Measurements from ENCODE around the gene PRDM16.

PRDM16 gene

DNA sequence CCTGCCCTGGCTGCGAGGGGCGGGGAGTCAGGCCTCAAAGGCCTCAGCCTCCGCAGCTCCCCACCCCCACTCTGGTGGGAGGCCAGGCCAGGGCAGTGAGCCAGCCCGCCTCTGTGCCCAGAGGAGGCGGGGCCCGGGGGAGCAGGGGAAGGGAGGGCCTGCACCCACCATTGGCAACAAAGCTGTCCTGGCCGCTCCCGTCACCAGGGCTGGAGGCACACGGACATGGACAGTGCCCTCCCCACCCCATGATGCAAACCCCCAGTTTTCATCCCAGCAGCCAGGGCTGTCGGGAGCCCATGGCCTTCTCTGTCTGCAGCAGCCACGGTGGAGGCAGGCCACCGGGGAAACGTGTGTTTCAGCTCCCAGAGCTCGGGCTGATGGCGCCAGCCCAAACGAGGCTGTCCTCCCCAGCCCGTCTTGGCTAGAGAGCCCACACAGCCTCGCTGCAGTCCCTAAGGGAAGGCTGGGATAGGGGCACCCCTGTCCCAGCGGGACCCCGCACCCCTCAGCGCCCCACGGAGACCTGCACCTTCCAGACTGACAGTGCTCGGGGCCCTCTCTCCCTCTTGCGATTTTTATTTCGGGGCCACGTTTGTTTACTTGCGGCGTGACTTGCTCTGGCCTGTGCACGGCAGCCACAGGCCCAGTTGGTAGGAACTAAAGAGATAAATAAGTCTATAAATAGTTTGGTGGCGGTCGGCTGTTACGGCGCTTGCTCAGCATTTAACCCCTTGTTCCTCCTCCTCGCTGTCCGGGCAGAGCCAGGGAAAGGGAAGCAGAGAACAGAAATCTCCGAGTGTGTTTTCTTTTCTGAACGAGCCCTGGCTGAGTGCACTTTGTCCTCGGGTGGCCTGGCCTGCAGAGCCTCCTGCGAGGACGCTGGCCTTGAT lies 101.8 kb downstream of the PRDM16 start:
- no peak for DNase-seq

- DNase-seq = no peak
These were observed 102.8 kb downstream of the PRDM16 start for GRCh38 chr1:3171761-3172160.

DNA sequence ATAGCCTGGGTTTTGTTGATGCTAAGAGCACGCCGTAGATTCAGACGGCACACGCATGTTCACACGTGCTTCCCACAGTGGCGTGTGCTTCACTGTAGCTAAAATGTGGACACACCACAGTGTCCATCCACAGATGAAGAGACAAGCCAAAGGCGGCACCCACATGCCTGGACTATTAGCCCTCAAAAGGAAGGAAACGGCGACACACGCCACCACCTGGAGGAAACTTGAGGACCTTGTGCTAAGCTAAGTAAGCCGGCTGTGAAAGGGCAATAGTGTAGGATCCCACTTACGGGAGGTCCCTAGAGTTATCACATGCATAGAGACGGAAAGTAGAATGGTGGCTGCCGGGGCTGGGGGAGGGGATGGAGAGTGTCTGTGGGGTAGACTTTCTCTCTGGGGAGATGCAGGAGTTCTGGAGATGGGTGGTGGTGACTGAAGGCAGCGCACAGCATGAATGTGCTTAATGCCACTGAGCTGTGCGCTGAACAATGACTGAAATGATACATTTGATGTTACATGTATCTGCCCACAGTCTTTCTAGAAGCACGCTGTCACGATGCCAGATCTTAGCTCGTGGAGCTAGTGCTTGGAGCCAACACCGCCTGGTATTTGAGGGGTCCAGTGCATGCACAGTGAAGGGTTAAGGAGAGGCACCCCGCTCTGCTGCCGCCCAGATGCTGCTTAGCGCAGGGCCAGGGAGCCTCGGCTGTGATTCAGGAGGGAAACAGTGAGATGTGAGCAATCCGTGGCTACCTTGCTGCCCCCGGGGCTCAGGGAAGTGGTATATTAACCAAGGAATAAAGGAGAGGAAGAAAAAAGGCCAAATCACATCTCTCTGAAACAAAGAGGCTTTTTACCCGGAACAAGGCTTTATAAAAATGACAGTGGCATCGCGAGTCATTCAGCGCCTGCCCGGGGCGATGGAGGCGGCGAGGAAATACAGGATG lies 103.7 kb downstream of the PRDM16 start:
- DNase-seq = no peak

GRCh38 chr1:3173381-3173980 lies 104.5 kb downstream of the PRDM16 start:
- no peak for DNase-seq

DNA sequence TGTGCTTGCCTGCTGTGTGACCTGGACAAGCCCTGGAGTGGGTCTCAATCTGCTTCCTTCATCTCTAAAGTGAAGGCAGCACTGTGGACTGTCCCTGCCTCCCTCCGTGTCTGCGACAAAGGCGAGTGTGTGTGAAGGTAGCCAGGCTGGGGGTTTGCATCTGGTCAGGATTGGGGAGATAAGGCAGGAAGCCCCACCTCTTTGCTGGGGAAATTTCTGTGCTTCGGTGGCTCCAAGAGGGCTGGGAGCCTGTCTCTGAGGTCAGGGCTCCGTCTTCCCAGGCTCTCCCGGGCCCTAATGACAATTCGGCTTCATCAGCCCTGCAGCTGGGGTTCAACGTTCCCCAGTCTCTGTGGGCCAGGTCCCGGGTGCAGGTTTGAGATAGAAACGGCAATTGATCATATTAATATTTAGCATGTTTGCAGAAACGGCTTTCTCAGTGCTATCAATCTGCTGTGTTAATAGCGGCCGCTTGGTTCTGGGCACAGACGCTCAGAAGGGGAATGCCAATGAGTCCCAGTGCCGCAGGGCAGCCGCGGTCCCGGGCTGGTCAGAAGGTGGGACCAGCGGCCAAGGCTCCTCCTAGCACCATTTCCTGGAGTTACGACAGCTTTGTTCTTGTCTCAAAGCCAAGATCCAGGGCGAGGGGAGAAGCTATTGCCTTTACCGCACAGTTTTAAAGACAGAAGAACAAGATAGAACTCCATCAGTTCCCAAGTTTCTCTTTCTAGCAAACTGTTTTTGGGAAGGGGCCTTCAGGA lies 105.7 kb downstream of the PRDM16 start:
- no peak for DNase-seq

GRCh38 chr1:3175486-3175885 lies 106.5 kb downstream of the PRDM16 start:
- DNase-seq = no peak

- no peak for DNase-seq
These were observed 107.0 kb downstream of the PRDM16 start for GRCh38 chr1:3176028-3176427.

GRCh38 chr1:3176820-3177219 lies 107.8 kb downstream of the PRDM16 start:
- no peak for DNase-seq

GRCh38 chr1:3178279-3178678 lies 109.3 kb downstream of the PRDM16 start:
- no peak for DNase-seq

DNA sequence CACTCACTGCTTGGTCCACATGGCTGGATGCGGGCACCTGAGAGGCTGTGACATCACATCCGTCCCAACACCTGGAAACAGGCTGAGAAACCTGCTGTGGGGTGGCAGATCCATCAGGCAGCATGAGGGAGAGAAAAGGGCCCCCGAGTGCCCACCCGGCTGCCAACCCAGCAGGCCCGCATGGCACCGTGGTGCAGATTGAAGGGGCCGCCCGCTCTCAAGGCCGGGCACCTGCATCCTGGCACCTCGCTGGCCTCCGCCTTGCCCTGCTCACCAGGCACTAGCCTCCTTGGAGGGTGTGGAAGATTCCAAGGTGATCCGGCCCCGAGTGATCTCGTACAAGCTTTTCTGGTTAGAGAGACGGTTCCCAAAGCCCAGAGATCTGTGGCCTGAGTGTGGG lies 110.5 kb downstream of the PRDM16 start:
- no peak for DNase-seq

DNA sequence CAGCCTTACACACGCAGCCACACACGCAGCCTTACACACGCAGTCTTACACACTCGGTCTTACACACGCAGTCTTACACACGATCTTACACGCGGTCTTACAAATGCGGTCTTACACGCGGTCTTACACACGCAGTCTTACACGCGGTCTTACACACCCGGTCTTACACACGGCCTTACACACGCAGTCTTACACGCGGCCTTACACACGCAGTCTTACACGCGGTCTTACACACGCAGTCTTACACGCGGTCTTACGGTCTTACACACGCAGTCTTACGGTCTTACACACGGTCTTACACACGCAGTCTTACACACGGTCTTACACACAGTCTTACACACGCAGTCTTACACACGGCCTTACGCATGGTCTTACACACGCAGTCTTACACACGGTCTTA lies 111.9 kb downstream of the PRDM16 start:
- DNase-seq = no peak

DNA sequence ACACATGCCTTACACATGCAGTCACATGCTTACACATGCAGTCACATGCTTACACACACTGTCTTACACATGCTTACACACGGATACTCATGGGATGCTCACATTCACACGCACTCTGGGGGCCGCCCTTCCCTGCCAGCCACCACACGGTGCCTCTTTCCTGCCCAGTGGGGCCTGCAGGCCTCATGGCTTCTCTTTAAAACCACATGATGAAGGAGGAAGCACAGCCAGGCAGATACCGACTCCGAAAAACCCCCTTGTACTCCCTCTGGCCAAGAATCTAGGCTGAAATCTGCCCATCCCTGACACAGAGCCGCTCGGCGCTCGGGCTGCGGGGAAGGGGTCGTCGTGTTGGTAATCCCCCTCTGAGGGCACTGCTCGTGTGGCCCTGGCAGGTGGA lies 113.0 kb downstream of the PRDM16 start:
- DNase-seq = no peak

- no peak for DNase-seq
These were observed 114.4 kb downstream of the PRDM16 start for GRCh38 chr1:3183411-3183810.

DNA sequence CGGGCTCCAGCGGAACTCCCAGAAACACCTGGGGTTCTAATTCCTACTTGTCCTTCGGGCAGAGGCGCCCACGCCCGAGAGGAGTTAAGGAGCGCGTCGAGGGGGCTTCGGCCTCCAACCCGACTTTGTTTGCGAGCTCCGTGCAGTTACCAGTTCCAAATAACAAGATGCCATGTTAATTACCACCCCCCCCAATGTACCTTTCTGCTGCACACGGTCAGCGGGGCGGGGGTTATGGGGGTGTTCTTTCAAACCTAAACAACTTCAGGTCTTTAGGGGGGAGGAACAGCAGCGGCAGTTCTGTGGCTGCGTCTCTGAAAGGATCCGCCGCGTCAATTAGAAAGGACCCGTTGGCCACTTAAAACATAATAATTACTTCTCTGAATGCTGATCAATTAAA lies 114.8 kb downstream of the PRDM16 start:
- DNase-seq = no peak

DNA sequence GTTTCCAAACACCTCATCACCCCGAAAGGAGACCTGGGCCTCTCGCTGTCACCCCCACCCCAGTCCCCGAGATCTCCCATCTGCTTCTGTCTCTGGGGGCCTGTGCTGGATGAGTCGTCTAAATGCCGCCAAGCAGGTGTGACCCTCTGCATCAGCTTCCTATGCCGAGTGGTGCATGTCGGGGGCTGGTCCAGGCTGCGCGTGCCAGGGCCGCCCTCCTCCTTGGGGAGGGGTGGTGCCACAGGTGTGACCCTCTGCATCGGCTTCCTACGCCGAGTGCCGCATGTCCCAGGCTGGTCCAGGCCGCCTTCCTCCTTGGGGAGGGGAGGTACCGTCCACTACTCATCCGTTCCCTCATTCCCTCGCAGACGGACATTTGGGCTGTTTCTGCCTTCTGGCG lies 115.7 kb downstream of the PRDM16 start:
- no peak for DNase-seq

DNA sequence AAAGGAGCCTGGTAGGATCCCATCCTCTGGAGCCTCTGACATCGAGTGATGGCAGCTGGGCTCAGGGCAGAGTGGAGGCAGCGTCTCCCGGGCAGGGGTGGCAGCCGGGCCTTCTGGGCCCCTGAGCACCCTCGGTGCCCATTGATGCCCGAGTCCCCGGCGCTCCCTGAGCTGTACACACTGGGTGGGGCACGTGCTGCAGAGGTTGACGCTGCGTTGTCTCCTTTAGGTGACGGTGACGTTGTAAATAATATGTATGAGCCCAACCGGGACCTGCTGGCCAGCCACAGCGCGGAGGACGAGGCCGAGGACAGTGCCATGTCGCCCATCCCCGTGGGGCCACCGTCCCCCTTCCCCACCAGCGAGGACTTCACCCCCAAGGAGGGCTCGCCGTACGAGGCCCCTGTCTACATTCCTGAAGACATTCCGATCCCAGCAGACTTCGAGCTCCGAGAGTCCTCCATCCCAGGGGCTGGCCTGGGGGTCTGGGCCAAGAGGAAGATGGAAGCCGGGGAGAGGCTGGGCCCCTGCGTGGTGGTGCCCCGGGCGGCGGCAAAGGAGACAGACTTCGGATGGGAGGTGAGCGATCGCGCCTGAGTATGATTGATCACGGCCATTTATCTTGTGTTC lies 117.0 kb downstream of the PRDM16 start:
- DNase-seq = no peak

DNA sequence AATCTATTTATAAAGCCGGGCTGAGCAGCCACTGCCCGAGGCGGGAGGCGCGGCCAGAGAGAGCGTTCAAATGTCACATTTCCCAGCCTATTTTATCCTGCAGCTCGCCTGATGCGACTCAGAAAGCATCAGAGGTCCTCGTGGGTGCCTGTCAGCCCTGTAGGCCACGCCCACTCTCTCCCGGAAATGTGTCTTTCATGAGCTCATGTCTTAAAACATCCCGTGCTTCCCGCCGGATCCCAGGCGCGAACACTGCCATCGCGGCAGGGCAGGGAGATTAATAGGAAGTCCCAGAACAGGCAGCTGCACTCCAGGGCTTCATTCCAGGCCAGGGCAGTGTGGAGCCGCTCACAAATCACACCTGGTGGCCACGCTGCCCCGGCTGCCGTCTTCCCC lies 117.5 kb downstream of the PRDM16 start:
- no peak for DNase-seq

- DNase-seq = no peak
These were observed 118.6 kb downstream of the PRDM16 start for GRCh38 chr1:3187415-3188149.

GRCh38 chr1:3188150-3188971 lies 119.4 kb downstream of the PRDM16 start:
- DNase-seq = no peak

DNA sequence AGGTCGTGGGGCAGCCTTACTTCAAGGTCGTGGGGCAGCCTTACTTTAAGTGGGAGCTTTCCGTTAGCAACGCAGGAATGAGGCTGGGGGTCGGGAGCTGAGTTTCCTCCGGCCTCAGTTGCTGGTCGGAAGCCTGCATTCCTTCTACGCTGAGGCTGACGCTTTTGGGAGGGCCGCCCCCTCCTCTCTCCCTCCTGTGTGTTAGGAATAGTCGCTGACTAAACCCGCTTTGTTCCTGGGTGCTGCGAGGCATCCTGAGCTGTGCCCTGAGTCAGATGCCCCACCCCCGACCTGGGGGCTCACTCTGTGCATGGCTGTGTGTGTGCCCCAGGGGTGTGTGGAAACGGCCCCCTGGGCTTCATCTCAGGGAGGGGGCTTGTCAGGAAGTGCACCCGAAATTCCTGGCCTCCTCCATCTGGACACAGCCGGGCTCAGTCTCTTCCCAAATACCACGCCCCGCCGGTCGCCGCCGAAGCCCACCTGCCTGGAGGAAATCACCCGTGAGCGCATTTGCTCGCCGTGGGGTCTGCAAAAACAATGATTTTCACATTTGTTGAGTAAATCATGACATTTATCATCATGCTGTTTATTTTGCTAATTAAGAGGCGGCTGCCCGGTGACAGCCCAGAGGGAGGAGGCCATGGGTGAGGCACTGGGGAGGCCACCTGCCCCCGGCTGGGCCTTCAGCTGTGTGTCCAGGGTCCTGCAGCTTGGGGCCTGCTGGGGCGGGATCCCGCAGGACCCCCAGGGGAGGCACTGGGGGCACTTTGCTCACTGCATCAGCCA lies 121.4 kb downstream of the PRDM16 start:
- no peak for DNase-seq
